ENCODE results near the gene TKFC. TPM values are rescaled to one million over a fixed set of nuclear protein-coding genes. Genes with fewer than 3 reads are reported as not detected.

TKFC gene
- total and polyA plus RNA-seq, 9 of the 15 experiments (the other 6 are each of a cell fraction or from before 2014, with no cell fraction given): 2.0 to 61.7 (median 28.5) TPM

DNA sequence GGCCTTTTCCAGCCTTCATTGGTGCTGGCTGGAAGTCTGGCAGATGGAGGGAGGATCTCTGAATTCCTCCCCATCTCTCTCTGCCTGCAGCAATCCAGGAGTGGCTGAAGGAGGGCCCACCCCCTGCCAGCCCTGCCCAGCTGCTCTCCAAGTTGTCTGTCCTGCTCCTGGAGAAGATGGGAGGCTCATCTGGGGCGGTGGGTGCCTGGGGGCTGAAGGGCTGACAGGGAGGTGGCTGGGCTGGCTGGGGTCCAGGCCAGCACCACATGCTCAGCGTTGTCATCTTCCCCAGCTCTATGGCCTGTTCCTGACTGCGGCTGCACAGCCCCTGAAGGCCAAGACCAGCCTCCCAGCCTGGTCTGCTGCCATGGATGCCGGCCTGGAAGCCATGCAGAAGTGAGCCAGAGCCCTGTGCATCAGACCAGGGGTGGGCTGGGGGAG is 12.2 kb downstream of the TKFC start:
- CTCF ChIA-PET (ENCODE audit: low intra/inter-chr PET ratio): interaction anchor here (0.6 kb wide), 1 partner anchor 12 kb away, joined by 3 read pairs; no protein-coding TSS in a partner anchor
- Histone ChIP-seq H4K20me1 (replicated peaks; ENCODE audit: control insufficient read depth, insufficient read depth, low read length) (no peaks in the 10 kb centered on the region), H3K27me3 (ENCODE audit: control insufficient read depth in 2 of 2, insufficient read depth in 2 of 2, low read length in 2 of 2) (no peaks in the 10 kb centered on the region), H3K4me2 (ENCODE audit: insufficient read depth, low read length) (no peak overlapping the region), H3K27ac (ENCODE audit: extremely low read depth, low read depth, low read length) (no peak overlapping the region), H3K9ac (ENCODE audit: insufficient read depth in 1 of 2, low read depth in 2 of 2, low read length in 2 of 2) (peak overlapping the region in 1 of 2 experiments; percentile 89; a peak in 2 of 4 replicates), H3K79me2 (ENCODE audit: control insufficient read depth, insufficient read depth, low read length) (no peaks in the 10 kb centered on the region), H3K9me1 (ENCODE audit: control insufficient read depth, insufficient read depth, low read length) (no peaks in the 10 kb centered on the region), H3K4me3 (no peak overlapping the region), H3K4me1 (replicated peaks in 1 of 2; ENCODE audit: control insufficient read depth in 2 of 2, insufficient read depth in 2 of 2, low read length in 2 of 2) (peaks cover 49 to 63% of the 10 kb centered on the region in 2 experiments; a peak in 4 of 5 replicates), H3K9me3 (replicated peaks; ENCODE audit: control insufficient read depth, insufficient read depth, low read depth, low read length) (no peaks in the 10 kb centered on the region), H2AFZ (ENCODE audit: low read depth, low read length) (no peak overlapping the region), H3K36me3 (ENCODE audit: control insufficient read depth, insufficient read depth, low read length) (peaks cover 56% of the 10 kb centered on the region; the same call in 2 of the 3 replicates)
- no peak for ATAC-seq
- POLR2A ChIA-PET: interaction anchor here (0.8 to 2.2 kb wide), 2 partner anchors 9 to 39 kb away, joined by 4 to 16 read pairs; no protein-coding TSS in a partner anchor
- 84% methylated on average over 4 of the region's 4 CpGs for WGBS (ENCODE audit: insufficient coverage, low coverage, missing lambda C conversion rate)
- FAIRE-seq: no peak
- in situ Hi-C loops (cut with MboI) (no loop called here), intact Hi-C loops (cut with micrococcal nuclease) (no loop called here)
- TF ChIP-seq MAFF (IDR thresholded peaks at IDR 0.05; ENCODE audit: low read length): no peak
- TF ChIP-seq BDP1 (IDR thresholded peaks at IDR 0.05; ENCODE audit: insufficient read depth, insufficient read length): no peak
- TF ChIP-seq ZNF134 (CRISPR knock-in tag; conservative IDR thresholded peaks at IDR 0.05): no peak
- TF ChIP-seq PTRF (tag; IDR thresholded peaks at IDR 0.05): no peak
- TF ChIP-seq ZNF143 (CRISPR knock-in tag; IDR thresholded peaks at IDR 0.05): no peak
- TF ChIP-seq POLR2G (IDR thresholded peaks at IDR 0.05; ENCODE audit: low read depth, low read length): peak; percentile 41; the same call in 1 of the 2 replicates
- TF ChIP-seq FOXK1 (CRISPR knock-in tag; IDR thresholded peaks at IDR 0.05; ENCODE audit: borderline replicate concordance): no peak
- no peak for DNase-seq (ENCODE audit: extremely low read depth in 1 of 4, low spot score in 3 of 4)
- no TSS peak for BruUV-seq (replicated peaks)

Measured in K562 (cell line).